SK-N-SH treated with all-trans-retinoic acid at 6 μM for 48 hours (cell line): ENCODE measurements around the gene ZBTB40.

Source experiments
- ATAC-seq: fragments of 200-7000 bp; cut with Tn5 transposase; 3 replicates; pipeline ENCODE4 v1.9.1; 2020; ENCODE audit warnings: mild to moderate bottlenecking, moderate library complexity
- ARNTL ChIP-seq: fragments of 450-650 bp; formaldehyde crosslinking; IDR thresholded peaks from 2 replicates; pipeline ENCODE4 v1.5.0; 2020; ENCODE audit warnings: low read depth, mild to moderate bottlenecking, moderate library complexity, borderline replicate concordance
- BACH2 ChIP-seq: fragments of 250-450 bp; sonication (Bioruptor Pico); IDR thresholded peaks from 2 replicates; pipeline ENCODE4 v1.9.0; 2021; ENCODE audit warnings: mild to moderate bottlenecking, borderline replicate concordance
- ESRRG ChIP-seq: fragments of 250-450 bp; sonication (Bioruptor Pico); IDR thresholded peaks from 2 replicates; pipeline ENCODE4 v1.6.1; 2021; ENCODE audit warnings: mild to moderate bottlenecking
- GLIS3 ChIP-seq: fragments of 250-450 bp; sonication (Bioruptor Pico); IDR thresholded peaks from 2 replicates; pipeline ENCODE4 v1.5.0; 2020; ENCODE audit warnings: mild to moderate bottlenecking, moderate library complexity
- ISL1 ChIP-seq: fragments of 250-450 bp; sonication (Bioruptor Pico); IDR thresholded peaks from 2 replicates; pipeline ENCODE4 v2.1.2; 2022; ENCODE audit warnings: mild to moderate bottlenecking, moderate library complexity
- OSR1 ChIP-seq: fragments of 250-450 bp; sonication (Bioruptor Pico); IDR thresholded peaks from 2 replicates; pipeline ENCODE4 v1.8.0; 2022; ENCODE audit warnings: moderate library complexity, mild to moderate bottlenecking, inconsistent platforms
- PPARA ChIP-seq: fragments of 250-450 bp; sonication (Bioruptor Pico); IDR thresholded peaks from 2 replicates; pipeline ENCODE4 v1.5.0; 2020; ENCODE audit warnings: mild to moderate bottlenecking, borderline replicate concordance
- RARB ChIP-seq: fragments of 250-450 bp; sonication (Bioruptor Pico); IDR thresholded peaks from 2 replicates; pipeline ENCODE4 v1.8.0; 2021; ENCODE audit warnings: mild to moderate bottlenecking, moderate library complexity
- SNAI2 ChIP-seq: fragments of 250-450 bp; sonication (Bioruptor Pico); IDR thresholded peaks from 2 replicates; pipeline ENCODE4 v1.5.0; 2020; ENCODE audit warnings: mild to moderate bottlenecking, moderate library complexity
- TCF4 ChIP-seq: fragments of 250-450 bp; sonication (Bioruptor Pico); IDR thresholded peaks from 2 replicates; pipeline ENCODE4 v1.8.0; 2021; ENCODE audit warnings: mild to moderate bottlenecking, moderate library complexity, borderline replicate concordance
- ZFP30 ChIP-seq: fragments of 450-650 bp; formaldehyde crosslinking; IDR thresholded peaks from 2 replicates; pipeline ENCODE4 v1.5.0; 2022; ENCODE audit warnings: mild to moderate bottlenecking, moderate library complexity
- ZNF565 ChIP-seq: fragments of 450-650 bp; formaldehyde crosslinking; conservative IDR thresholded peaks from 2 replicates; pipeline ENCODE4 v1.5.0; 2020; ENCODE audit warnings: low read depth, mild to moderate bottlenecking, moderate library complexity
- ZNF70 ChIP-seq: fragments of 450-650 bp; formaldehyde crosslinking; IDR thresholded peaks from 2 replicates; pipeline ENCODE4 v1.5.0; 2020; ENCODE audit warnings: mild to moderate bottlenecking, moderate library complexity
- ZNF8 ChIP-seq: fragments of 450-650 bp; formaldehyde crosslinking; IDR thresholded peaks from 2 replicates; pipeline ENCODE4 v1.5.0; 2020; ENCODE audit warnings: mild to moderate bottlenecking, moderate library complexity
- TF ChIP-seq, protein P1 (sequence below): fragments of 250-450 bp; sonication (Bioruptor Pico); IDR thresholded peaks from 2 replicates; pipeline ENCODE4 v1.8.0; 2021; ENCODE audit warnings: low read depth, mild to moderate bottlenecking, moderate library complexity, borderline replicate concordance
- TF ChIP-seq, protein P2 (sequence below): fragments of 250-450 bp; sonication (Bioruptor Pico); IDR thresholded peaks from 2 replicates; pipeline ENCODE4 v1.5.0; 2020; ENCODE audit warnings: mild to moderate bottlenecking, moderate library complexity
- TF ChIP-seq, protein P3 (sequence below): fragments of 250-450 bp; sonication (Bioruptor Pico); IDR thresholded peaks from 2 replicates; pipeline ENCODE4 v1.8.0; 2020; ENCODE audit warnings: mild to moderate bottlenecking, moderate library complexity, borderline replicate concordance
- TF ChIP-seq, protein P4 (sequence below): fragments of 250-450 bp; sonication (Bioruptor Pico); IDR thresholded peaks from 2 replicates; pipeline ENCODE4 v1.5.1; 2021; ENCODE audit warnings: mild to moderate bottlenecking, moderate library complexity

The ZBTB40 gene

DNA sequence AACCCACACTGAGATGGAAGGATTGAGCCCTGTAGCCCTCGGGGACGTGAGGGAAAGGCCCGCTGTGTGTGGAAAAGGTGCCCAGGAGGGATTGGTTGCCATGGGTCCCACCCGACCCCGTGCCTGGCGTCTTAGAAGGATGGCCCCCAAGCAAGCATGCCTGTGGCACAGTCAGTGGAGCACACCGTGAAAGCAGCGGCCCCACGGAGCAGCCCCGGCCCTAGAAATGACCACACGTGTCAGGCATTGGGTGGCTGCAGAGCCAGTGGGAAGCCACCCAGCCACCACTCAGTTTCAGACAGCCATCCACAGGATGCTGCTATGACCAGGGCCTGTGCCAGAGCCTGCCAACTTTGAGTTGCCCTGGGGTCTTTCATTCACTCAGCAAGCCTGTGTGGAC is 98.4 kb downstream of the ZBTB40 start:
- TF ChIP-seq, protein P1, sequence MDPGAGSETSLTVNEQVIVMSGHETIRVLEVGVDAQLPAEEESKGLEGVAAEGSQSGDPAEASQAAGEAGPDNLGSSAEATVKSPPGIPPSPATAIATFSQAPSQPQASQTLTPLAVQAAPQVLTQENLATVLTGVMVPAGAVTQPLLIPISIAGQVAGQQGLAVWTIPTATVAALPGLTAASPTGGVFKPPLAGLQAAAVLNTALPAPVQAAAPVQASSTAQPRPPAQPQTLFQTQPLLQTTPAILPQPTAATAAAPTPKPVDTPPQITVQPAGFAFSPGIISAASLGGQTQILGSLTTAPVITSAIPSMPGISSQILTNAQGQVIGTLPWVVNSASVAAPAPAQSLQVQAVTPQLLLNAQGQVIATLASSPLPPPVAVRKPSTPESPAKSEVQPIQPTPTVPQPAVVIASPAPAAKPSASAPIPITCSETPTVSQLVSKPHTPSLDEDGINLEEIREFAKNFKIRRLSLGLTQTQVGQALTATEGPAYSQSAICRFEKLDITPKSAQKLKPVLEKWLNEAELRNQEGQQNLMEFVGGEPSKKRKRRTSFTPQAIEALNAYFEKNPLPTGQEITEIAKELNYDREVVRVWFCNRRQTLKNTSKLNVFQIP (CRISPR knock-in tag) = no peak
- no peak for TF ChIP-seq ZNF70
- no peak for TF ChIP-seq BACH2 (CRISPR knock-in tag)
- no peak for TF ChIP-seq ZFP30 (CRISPR knock-in tag)
- TF ChIP-seq ESRRG (CRISPR knock-in tag) = no peak
- no peak for TF ChIP-seq ZNF8 (CRISPR knock-in tag)
- no peak for ATAC-seq

DNA sequence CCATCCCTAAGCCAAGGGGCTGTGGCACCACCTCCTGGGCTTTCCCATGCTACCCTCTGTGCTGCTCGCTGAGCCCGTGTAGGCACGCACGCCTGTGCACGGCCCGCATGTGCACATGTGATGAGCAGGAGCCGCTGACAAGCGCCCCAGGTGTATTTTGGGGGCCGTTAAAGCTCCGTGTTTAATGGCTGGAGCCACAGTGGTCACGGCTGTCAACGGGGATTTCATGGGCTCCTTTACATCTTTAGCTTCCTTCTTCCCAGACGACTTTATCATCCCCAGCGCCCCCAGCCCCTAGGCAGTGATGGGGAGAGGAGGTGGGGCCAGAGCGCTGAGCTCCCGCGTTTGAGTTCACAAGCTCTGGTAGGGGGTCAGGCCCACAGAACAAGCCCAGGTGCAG is 99.9 kb downstream of the ZBTB40 start:
- ATAC-seq = no peak
- TF ChIP-seq, protein P2, sequence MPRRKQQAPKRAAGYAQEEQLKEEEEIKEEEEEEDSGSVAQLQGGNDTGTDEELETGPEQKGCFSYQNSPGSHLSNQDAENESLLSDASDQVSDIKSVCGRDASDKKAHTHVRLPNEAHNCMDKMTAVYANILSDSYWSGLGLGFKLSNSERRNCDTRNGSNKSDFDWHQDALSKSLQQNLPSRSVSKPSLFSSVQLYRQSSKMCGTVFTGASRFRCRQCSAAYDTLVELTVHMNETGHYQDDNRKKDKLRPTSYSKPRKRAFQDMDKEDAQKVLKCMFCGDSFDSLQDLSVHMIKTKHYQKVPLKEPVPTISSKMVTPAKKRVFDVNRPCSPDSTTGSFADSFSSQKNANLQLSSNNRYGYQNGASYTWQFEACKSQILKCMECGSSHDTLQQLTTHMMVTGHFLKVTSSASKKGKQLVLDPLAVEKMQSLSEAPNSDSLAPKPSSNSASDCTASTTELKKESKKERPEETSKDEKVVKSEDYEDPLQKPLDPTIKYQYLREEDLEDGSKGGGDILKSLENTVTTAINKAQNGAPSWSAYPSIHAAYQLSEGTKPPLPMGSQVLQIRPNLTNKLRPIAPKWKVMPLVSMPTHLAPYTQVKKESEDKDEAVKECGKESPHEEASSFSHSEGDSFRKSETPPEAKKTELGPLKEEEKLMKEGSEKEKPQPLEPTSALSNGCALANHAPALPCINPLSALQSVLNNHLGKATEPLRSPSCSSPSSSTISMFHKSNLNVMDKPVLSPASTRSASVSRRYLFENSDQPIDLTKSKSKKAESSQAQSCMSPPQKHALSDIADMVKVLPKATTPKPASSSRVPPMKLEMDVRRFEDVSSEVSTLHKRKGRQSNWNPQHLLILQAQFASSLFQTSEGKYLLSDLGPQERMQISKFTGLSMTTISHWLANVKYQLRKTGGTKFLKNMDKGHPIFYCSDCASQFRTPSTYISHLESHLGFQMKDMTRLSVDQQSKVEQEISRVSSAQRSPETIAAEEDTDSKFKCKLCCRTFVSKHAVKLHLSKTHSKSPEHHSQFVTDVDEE (CRISPR knock-in tag) = no peak
- TF ChIP-seq OSR1 = no peak

DNA sequence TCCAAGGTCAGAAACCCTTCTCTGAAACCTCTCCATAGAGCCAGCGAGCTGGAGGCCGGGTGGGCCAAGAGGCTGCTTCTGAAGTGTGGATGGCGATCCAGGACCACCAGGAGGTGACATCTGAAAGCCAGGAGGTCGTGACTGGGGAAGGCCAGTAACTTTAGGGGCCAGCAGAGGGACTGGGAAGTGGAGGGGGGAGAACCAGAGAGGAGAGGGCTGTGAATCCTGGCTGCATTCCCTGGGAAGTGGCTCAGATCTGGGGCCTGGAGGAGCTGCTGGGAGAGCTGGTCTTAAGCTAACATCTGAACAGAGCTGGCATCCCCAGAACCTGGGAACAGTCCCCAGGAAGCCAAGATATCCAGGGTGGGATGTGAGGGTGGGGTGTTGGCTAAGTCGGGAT is 100.4 kb downstream of the ZBTB40 start:
- ATAC-seq = no peak
- TF ChIP-seq, protein P1 (CRISPR knock-in tag) = no peak
- TF ChIP-seq RARB (CRISPR knock-in tag) (no peak), ZNF70 (no peak), ZNF565 (no peak), ESRRG (CRISPR knock-in tag) (no peak), ARNTL (CRISPR knock-in tag) (no peak), PPARA (no peak), GLIS3 (no peak), OSR1 (no peak), BACH2 (CRISPR knock-in tag) (no peak), ISL1 (CRISPR knock-in tag) (no peak), ZFP30 (CRISPR knock-in tag) (no peak), SNAI2 (CRISPR knock-in tag) (no peak), TCF4 (CRISPR knock-in tag) (no peak)
- TF ChIP-seq, protein P3, sequence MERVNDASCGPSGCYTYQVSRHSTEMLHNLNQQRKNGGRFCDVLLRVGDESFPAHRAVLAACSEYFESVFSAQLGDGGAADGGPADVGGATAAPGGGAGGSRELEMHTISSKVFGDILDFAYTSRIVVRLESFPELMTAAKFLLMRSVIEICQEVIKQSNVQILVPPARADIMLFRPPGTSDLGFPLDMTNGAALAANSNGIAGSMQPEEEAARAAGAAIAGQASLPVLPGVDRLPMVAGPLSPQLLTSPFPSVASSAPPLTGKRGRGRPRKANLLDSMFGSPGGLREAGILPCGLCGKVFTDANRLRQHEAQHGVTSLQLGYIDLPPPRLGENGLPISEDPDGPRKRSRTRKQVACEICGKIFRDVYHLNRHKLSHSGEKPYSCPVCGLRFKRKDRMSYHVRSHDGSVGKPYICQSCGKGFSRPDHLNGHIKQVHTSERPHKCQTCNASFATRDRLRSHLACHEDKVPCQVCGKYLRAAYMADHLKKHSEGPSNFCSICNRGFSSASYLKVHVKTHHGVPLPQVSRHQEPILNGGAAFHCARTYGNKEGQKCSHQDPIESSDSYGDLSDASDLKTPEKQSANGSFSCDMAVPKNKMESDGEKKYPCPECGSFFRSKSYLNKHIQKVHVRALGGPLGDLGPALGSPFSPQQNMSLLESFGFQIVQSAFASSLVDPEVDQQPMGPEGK (CRISPR knock-in tag) = no peak
- TF ChIP-seq, protein P2 (CRISPR knock-in tag) = no peak
- TF ChIP-seq, protein P4, sequence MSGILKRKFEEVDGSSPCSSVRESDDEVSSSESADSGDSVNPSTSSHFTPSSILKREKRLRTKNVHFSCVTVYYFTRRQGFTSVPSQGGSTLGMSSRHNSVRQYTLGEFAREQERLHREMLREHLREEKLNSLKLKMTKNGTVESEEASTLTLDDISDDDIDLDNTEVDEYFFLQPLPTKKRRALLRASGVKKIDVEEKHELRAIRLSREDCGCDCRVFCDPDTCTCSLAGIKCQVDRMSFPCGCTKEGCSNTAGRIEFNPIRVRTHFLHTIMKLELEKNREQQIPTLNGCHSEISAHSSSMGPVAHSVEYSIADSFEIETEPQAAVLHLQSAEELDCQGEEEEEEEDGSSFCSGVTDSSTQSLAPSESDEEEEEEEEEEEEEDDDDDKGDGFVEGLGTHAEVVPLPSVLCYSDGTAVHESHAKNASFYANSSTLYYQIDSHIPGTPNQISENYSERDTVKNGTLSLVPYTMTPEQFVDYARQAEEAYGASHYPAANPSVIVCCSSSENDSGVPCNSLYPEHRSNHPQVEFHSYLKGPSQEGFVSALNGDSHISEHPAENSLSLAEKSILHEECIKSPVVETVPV (CRISPR knock-in tag) = no peak
